K562 (cell line): Measurements from ENCODE around the gene PGF. TPM values are rescaled to one million over a fixed set of nuclear protein-coding genes. Genes with fewer than 3 reads are reported as not detected.

ENCODE experiments used
- ADNP ChIP-seq: fragments of 200-800 bp; sonication (Bioruptor generic); IDR thresholded peaks from 2 replicates; pipeline ENCODE4 v1.6.1; 2016; ENCODE audit warnings: missing genetic modification characterization, missing compliant biosample characterization
- ATF1 ChIP-seq, 2 experiments: fragments of 450-650 bp in 1 of 2; IDR thresholded peaks; 2 replicates each; pipeline ENCODE4 v1.6.1; 2016; ENCODE audit warnings: missing compliant biosample characterization in 1 of 2, missing genetic modification characterization in 1 of 2
- CBX8 ChIP-seq: fragments of 200-600 bp; sonication (generic); IDR thresholded peaks from 2 replicates; pipeline ENCODE4 v1.6.1; 2012; ENCODE audit warnings: borderline replicate concordance, mixed run types, low read depth, mild to moderate bottlenecking, moderate library complexity, mixed read lengths, low read length, control low read depth, inconsistent platforms; ENCODE audit not compliant: poor library complexity, severe bottlenecking; ENCODE audit errors: extremely low read depth
- CTBP1 ChIP-seq: fragments of 450-650 bp; IDR thresholded peaks from 2 replicates; pipeline ENCODE4 v1.6.1; 2016; ENCODE audit warnings: borderline replicate concordance
- EHMT2 ChIP-seq: fragments of 450-650 bp; IDR thresholded peaks from 2 replicates; pipeline ENCODE4 v1.6.1; 2018; ENCODE audit warnings: antibody characterized with exemption
- FOXP4 ChIP-seq: sonication (generic); formaldehyde crosslinking; IDR thresholded peaks from 2 replicates; pipeline ENCODE4 v1.8.0; 2022; ENCODE audit warnings: mild to moderate bottlenecking, missing genetic modification reagents, borderline replicate concordance
- HEY1 ChIP-seq: fragments of 250-450 bp; sonication (Bioruptor Pico); IDR thresholded peaks from 2 replicates; pipeline ENCODE4 v1.5.0; 2020; ENCODE audit warnings: mild to moderate bottlenecking, moderate library complexity, borderline replicate concordance
- LARP7 ChIP-seq: fragments of 450-650 bp; IDR thresholded peaks from 2 replicates; pipeline ENCODE4 v1.6.1; 2016
- LCOR ChIP-seq: sonication (generic); formaldehyde crosslinking; IDR thresholded peaks from 2 replicates; pipeline ENCODE4 v1.8.0; 2022; ENCODE audit warnings: mild to moderate bottlenecking, missing genetic modification reagents
- MAFK ChIP-seq: IDR thresholded peaks from 2 replicates; pipeline ENCODE4 v1.6.1; 2011; ENCODE audit warnings: low read length, improper control_type of control experiment
- MXI1 ChIP-seq: IDR thresholded peaks from 2 replicates; pipeline ENCODE4 v1.6.1; 2011; ENCODE audit warnings: low read depth, mild to moderate bottlenecking, improper control_type of control experiment, low read length
- NFYB ChIP-seq: IDR thresholded peaks from 2 replicates; pipeline ENCODE4 v1.6.1; 2011; ENCODE audit warnings: mild to moderate bottlenecking, moderate library complexity; ENCODE audit not compliant: insufficient read length; ENCODE audit errors: extremely low read depth
- NR1H2 ChIP-seq: sonication (generic); formaldehyde crosslinking; IDR thresholded peaks from 2 replicates; pipeline ENCODE4 v1.4.0; 2020; ENCODE audit warnings: mild to moderate bottlenecking, missing genetic modification reagents
- PRMT5 ChIP-seq: sonication (generic); formaldehyde crosslinking; IDR thresholded peaks from 2 replicates; pipeline ENCODE4 v1.5.0; 2020; ENCODE audit warnings: missing genetic modification reagents
- PYGO2 ChIP-seq: fragments of 450-650 bp; IDR thresholded peaks from 2 replicates; pipeline ENCODE4 v1.6.1; 2016; ENCODE audit warnings: mild to moderate bottlenecking, missing genetic modification characterization, moderate library complexity, missing compliant biosample characterization
- RFX5 ChIP-seq: IDR thresholded peaks from 2 replicates; pipeline ENCODE4 v1.6.1; 2011; ENCODE audit warnings: low read depth, mild to moderate bottlenecking, improper control_type of control experiment, low read length
- RHOXF2B ChIP-seq: fragments of 250-450 bp; sonication (Bioruptor Pico); conservative IDR thresholded peaks from 2 replicates; pipeline ENCODE4 v1.5.1; 2021
- SMARCB1 ChIP-seq: IDR thresholded peaks from 2 replicates; pipeline ENCODE4 v1.6.1; 2011; ENCODE audit warnings: improper control_type of control experiment, low read depth; ENCODE audit not compliant: insufficient read length
- SNRNP70 ChIP-seq: fragments of 200-400 bp; formaldehyde crosslinking; optimal IDR thresholded peaks from 2 replicates; pipeline ENCODE3; 2017; ENCODE audit warnings: low read depth, low read length
- TEAD4 ChIP-seq, 2 experiments: sonication (generic) in 1 of 2; formaldehyde crosslinking in 1 of 2; IDR thresholded peaks; 2 replicates each; pipeline versions ENCODE4 v1.6.1 to v1.8.0; 2012 to 2022; ENCODE audit warnings: borderline replicate concordance in 1 of 2, inconsistent platforms in 1 of 2, low read length in 1 of 2, mild to moderate bottlenecking in 1 of 2, missing genetic modification reagents in 1 of 2
- TFAM ChIP-seq: fragments of 250-450 bp; sonication (Bioruptor Pico); conservative IDR thresholded peaks from 2 replicates; pipeline ENCODE4 v1.5.0; 2021; ENCODE audit warnings: mild to moderate bottlenecking, moderate library complexity
- ZBED1 ChIP-seq: IDR thresholded peaks from 2 replicates; pipeline ENCODE4 v1.6.1; 2014
- ZC3H8 ChIP-seq: fragments of 450-650 bp; IDR thresholded peaks from 2 replicates; pipeline ENCODE4 v1.6.1; 2017
- ZNF134 ChIP-seq: fragments of 250-450 bp; sonication (Bioruptor Pico); conservative IDR thresholded peaks from 2 replicates; pipeline ENCODE4 v1.4.0; 2020
- ZNF224 ChIP-seq: sonication (generic); formaldehyde crosslinking; IDR thresholded peaks from 2 replicates; pipeline ENCODE4 v1.8.0; 2022; ENCODE audit warnings: mild to moderate bottlenecking, missing genetic modification reagents
- ZNF274 ChIP-seq: IDR thresholded peaks from 2 replicates; pipeline ENCODE4 v1.6.1; 2011; ENCODE audit warnings: low read depth, mild to moderate bottlenecking, low read length, moderate library complexity, borderline replicate concordance
- ZNF695 ChIP-seq: fragments of 450-650 bp; formaldehyde crosslinking; IDR thresholded peaks from 2 replicates; pipeline ENCODE4 v1.4.0; 2020; ENCODE audit warnings: mild to moderate bottlenecking, moderate library complexity
- ZNF740 ChIP-seq, 3 experiments: fragments of 200-800 bp in 1 of 3; sonication (Bioruptor generic) in 1 of 3; sonication (generic) in 1 of 3; formaldehyde crosslinking in 1 of 3; IDR thresholded peaks; 2 replicates each; pipeline versions ENCODE4 v1.6.1 to v1.8.0; 2016 to 2022; ENCODE audit warnings: mild to moderate bottlenecking in 2 of 3, missing compliant biosample characterization in 2 of 3, missing genetic modification characterization in 2 of 3, missing genetic modification reagents in 1 of 3
- polyA plus RNA-seq, 8 experiments: library from polyadenylated mRNA; depleted of rRNA in 4 of 8; stranded (reverse) in 5 of 8; unstranded in 3 of 8; fragments of >200 nt; fragmentation: Nextera tagmentation in 2 of 8; fragmentation: Illumina TruSeq in 1 of 8; extraction: Ambion mirVana in 2 of 8; extraction: Trizol in 1 of 8; gene quantifications; 2 replicates each; pipeline versions ENCODE4 v1.2.1 to v1.2.3, GENCODE V29; 2011 to 2014; ENCODE audit warnings: inconsistent platforms in 1 of 8, missing spikeins in 1 of 8
- total RNA-seq, 7 experiments: library from RNA; depleted of rRNA in 6 of 7; stranded (reverse); fragments of >200 nt in 6 of 7; fragmentation: Illumina TruSeq in 2 of 7; extraction: Trizol in 2 of 7; gene quantifications; 2 replicates each; pipeline versions ENCODE4 v1.2.1 to v1.2.3, GENCODE V29; 2011 to 2021; ENCODE audit warnings: low replicate concordance in 1 of 7

The PGF gene
- total and polyA plus RNA-seq, 9 of the 15 experiments (the other 6 are each of a cell fraction or from before 2014, with no cell fraction given): 0.04 to 0.44 (median 0.18) TPM

GRCh38 chr14:75002392-75003249 lies 47.2 kb upstream of the PGF start, which contains the start of gene EIF2B2 (continued):
- TF ChIP-seq FOXP4 (CRISPR knock-in tag) (no peak), ZNF695 (CRISPR knock-in tag) (no peak), LARP7 (no peak), LCOR (CRISPR knock-in tag) (no peak), RFX5 (no peak), ZNF224 (CRISPR knock-in tag) (no peak), PRMT5 (no peak), EHMT2 (no peak), MAFK (no peak), ZNF274 (no peak), ZNF740 (CRISPR knock-in tag; IDR thresholded peaks at IDR 0.05) (peak; percentile 13; the same call in 1 of the 2 replicates), ZNF740 (tag; IDR thresholded peaks at IDR 0.05) (no peak), RHOXF2B (CRISPR knock-in tag) (no peak), ZNF134 (CRISPR knock-in tag) (no peak), ZBED1 (no peak), CBX8 (no peak), HEY1 (CRISPR knock-in tag) (no peak), SNRNP70 (no peak), CTBP1 (0 out of 2 replicates have a peak, but pooled peaks have one; percentile 39), TFAM (CRISPR knock-in tag) (no peak), NR1H2 (no peak), NFYB (peak; percentile 91), TEAD4 (IDR thresholded peaks at IDR 0.05; ENCODE audit: low read length) (no peak), TEAD4 (CRISPR knock-in tag; IDR thresholded peaks at IDR 0.05; ENCODE audit: borderline replicate concordance) (no peak), PYGO2 (tag) (no peak), MXI1 (0 out of 2 replicates have a peak, but pooled peaks have one; percentile 68), ADNP (tag) (no peak), SMARCB1 (no peak), ATF1 (CRISPR knock-in tag; IDR thresholded peaks at IDR 0.05) (no peak), ATF1 (tag; IDR thresholded peaks at IDR 0.05) (peak; percentile 69), ZC3H8 (no peak)
